Cardiac fibroblast (primary cell): ENCODE measurements around the gene ADAMTS10.

ENCODE experiments used
- DNase-seq, 2 donors: peaks; one replicate each; pipeline versions ENCODE4 v3.0.0 to v3.0.0-alpha.2; 2010; ENCODE audit warnings: low read depth in 2 of 2
- H3K4me3 ChIP-seq, 2 donors: replicated peaks in 1 of 2; 1 replicate in 1 of 2; 2 replicates in 1 of 2; pipeline ENCODE4 v1.5.1; 2011; ENCODE audit warnings: low read depth in 2 of 2, low read length in 2 of 2, mild to moderate bottlenecking in 2 of 2, moderate library complexity in 1 of 2
- TF ChIP-seq, protein P1 (sequence below): IDR thresholded peaks from one replicate; pipeline ENCODE4 v1.5.1; 2011; ENCODE audit warnings: low read depth, mild to moderate bottlenecking, low read length, inconsistent platforms

ADAMTS10 gene

DNA sequence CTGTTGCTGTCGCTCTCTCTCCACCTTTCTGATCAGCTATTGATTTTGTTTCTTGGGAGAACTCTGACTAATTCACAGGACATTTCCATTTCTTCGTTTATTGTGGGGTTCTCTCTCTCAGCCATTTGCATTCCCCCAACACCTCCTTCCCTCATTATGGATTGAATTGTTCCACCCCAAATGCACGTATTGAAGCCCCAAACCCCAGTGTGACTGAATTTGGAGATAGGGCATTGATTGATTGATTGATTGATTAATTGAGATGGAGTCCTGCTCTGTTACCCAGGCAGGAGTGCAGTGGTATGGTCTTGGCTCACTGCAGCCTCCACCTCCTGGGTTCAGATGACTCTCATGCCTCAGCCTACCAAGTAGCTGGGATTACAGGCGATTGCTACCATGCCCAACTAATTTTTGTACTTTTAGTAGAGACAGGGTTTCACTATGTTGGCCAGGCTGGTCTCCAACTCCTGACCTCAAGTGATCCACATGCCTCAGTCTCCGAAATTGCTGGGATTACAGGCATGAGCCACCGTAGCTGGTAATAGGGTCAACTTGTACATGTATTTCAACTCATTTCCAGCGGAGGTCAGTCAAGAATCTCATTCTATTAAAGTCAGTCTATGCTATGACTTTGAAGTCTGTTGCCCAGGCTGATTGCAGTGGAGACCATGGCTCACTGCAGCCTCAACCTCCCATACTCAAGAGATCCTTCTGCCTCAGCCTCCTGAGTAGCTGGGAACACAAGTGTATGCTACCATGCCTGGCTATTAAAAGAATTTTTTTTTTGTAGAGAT is 33.5 kb upstream of the ADAMTS10 start:
- TF ChIP-seq, protein P1, sequence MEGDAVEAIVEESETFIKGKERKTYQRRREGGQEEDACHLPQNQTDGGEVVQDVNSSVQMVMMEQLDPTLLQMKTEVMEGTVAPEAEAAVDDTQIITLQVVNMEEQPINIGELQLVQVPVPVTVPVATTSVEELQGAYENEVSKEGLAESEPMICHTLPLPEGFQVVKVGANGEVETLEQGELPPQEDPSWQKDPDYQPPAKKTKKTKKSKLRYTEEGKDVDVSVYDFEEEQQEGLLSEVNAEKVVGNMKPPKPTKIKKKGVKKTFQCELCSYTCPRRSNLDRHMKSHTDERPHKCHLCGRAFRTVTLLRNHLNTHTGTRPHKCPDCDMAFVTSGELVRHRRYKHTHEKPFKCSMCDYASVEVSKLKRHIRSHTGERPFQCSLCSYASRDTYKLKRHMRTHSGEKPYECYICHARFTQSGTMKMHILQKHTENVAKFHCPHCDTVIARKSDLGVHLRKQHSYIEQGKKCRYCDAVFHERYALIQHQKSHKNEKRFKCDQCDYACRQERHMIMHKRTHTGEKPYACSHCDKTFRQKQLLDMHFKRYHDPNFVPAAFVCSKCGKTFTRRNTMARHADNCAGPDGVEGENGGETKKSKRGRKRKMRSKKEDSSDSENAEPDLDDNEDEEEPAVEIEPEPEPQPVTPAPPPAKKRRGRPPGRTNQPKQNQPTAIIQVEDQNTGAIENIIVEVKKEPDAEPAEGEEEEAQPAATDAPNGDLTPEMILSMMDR: no peak
- H3K4me3 ChIP-seq: no peak overlapping the region
- no peak for DNase-seq

DNA sequence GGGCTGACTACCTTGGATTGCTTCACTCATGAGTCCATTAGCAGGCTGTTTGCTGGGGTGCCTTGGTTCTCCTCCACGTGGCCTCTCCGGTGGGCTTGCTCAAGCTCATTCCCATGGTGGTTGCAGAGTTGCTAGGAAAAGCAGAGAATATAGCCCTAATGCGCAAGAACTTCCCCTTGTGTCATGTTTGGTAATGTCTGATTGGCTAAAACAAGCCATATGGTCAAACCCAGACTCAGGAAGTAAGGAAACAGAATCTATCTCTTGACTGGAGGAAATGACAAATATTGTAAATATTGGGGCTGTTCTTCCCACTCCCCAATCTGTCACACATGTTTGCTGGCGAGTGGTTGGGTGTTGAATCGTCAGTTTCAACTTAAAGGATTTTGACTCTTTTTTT is 32.0 kb upstream of the ADAMTS10 start:
- no peak overlapping the region for H3K4me3 ChIP-seq
- TF ChIP-seq, protein P1: no peak
- DNase-seq: no peak

DNA sequence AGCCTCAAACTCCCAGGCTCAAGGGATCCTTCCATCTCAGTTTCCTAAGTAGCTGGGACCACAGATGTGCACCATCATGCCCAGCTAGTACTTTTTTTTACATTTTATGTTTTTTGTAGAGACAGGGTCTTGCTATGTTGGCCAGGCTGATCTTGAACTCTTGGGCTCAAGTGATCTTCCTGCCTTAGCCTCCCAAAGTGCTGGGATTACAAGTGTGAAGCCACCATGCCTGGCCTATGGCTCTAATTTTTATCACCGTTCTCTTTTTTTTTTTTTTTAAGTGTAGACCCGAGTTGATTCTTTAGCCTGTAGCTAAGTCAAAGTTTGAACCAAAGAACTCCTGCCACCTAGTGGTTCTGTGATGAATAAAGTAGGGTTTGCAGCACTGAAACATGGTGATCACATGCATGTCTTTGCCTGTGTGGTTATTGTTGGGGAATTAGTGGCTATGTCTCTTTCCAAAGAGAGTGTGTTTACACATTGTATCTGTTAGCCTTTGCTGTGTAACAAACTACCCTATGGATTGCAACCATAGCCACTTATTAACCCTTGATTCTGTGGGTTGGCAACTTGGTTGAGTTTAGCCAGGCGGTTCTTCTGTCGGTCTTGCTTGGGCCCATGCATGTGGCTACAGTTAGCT is 31.5 kb upstream of the ADAMTS10 start:
- DNase-seq: peak; percentile 78 to 84
- no peak overlapping the region for H3K4me3 ChIP-seq
- TF ChIP-seq, protein P1: peak; percentile 55

DNA sequence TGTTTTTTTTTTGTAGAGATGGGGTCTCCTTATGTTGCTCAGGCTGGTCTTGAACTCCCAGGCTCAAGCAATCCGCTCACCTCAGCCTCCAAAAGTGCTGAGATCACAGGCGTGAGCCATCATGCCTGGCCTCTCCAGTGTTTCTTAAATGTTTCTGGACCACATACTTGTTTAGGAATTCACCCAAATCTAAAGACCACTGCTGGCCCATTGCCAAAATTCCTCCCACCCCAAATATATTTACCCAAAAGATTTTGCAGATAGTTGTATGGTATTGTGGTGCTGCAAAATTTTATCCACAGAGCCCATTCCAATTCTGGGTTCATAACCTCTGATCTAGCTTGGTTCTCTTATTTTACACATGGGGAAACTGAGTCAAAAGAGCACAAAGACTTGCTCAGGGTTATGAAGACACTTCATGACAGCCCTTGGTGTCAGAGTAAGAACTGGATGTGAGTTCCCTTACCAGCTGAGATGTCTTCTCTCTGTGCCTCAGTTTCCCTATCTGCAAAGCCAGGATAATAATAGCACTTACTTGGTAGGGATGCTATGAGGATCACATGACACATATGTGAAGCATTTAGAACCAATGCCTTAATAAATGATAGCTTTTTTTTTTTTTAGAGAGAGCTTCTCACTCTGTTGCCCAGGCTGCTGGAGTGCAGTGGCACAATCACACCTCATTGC is 30.8 kb upstream of the ADAMTS10 start:
- TF ChIP-seq, protein P1: no peak
- DNase-seq: no peak
- H3K4me3 ChIP-seq: no peak overlapping the region

DNA sequence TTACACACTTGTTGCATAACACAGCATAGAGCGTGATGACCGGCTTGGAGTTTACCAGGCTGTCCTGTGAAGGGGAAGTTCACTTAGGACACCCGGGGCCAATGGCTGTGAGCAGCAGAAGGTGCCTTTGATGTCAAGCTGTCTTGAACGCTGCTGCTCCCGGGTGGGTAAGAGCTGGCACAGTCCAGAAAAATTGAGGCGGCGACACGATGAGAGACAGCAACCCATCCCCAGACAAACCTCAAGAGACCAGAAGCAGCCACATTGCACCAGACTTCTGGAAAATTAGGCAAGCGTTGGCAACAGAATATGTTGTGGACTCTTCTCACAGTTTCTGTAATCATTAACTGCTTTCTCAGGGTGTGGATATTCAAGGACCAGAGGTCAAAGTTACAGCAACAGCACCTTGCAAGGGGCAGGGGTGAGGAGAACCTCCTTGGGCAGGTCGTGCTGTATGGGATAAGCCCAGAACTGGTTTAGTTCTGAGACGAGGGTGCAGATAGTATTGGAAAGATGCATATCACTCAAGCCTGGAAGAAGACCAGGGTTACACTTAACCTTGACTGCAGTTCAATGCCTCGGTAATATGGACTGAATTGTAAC is 30.0 kb upstream of the ADAMTS10 start:
- DNase-seq: peak; percentile 32 to 54
- TF ChIP-seq, protein P1: no peak
- no peak overlapping the region for H3K4me3 ChIP-seq

DNA sequence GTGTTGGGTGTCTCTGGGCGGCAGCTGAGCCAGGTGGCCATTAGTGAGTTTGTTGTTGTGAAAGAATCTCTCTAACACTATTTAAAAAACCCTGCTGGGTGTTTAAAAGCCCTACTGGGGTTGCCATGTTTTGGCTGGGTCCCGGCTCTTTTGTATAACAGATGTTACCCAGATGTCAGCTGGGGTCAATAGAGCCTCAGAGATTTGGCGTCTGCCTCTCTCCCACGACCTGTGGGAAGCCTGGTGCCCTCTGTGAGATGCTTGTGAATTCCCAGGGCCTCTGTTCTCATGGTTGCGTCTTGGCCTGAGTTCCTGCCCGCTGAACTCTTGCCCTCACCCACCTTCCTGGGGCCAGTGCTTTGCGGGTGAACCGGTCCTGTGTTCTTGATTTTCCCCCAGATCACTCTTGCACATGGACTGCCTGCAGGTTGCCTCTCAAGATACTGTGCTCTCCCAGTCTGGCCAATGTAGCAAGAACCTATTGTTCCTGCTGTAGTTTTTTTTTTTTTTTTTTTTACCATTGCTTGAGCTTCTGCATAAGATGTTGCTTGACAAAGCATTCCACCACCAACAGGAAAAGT is 29.4 kb upstream of the ADAMTS10 start:
- no peak for DNase-seq
- TF ChIP-seq, protein P1: no peak
- no peak overlapping the region for H3K4me3 ChIP-seq
